ENCODE measurements around the gene OR4X1. TPM values are rescaled to one million over a fixed set of nuclear protein-coding genes. Genes with fewer than 3 reads are reported as not detected.
"Not testable (repeated sequence)": the region's sequence is repeated elsewhere in the genome, so short reads cannot be mapped to it uniquely, and the experiment has no call there.

The OR4X1 gene
- not detected in 2 replicates for total RNA-seq (2012; rRNA removed)

- no peaks in the 10 kb centered on the region for H3K27me3 ChIP-seq (ENCODE audit: control insufficient read depth, insufficient read depth, low read length)
- no peaks in the 10 kb centered on the region for H3K36me3 ChIP-seq (ENCODE audit: insufficient read depth, low read length)
- H3K4me1 ChIP-seq (ENCODE audit: control insufficient read depth, insufficient read depth, low read length) = no peaks in the 10 kb centered on the region
- H3K4me3 ChIP-seq (ENCODE audit: low read length) = no peak within 1 kb of the TSS
- H3K4me2 ChIP-seq (ENCODE audit: low read length) = no peak within 1 kb of the TSS
- no peaks in the 10 kb centered on the region for H3K9me3 ChIP-seq (replicated peaks; ENCODE audit: low read length)
- H3K9ac ChIP-seq (ENCODE audit: low read depth, low read length) = no peak within 1 kb of the TSS
Observed at GRCh38 chr11:48263423-48263911, at the start of gene OR4X1. Gene OR4X1 (plus strand): TSS chr11:48263861. CDS start chr11:48263861, 0 bp downstream.

GRCh38 chr11:48216510-48216909 is 47.2 kb upstream of the OR4X1 start, which contains the start of gene OR4B1:
Gene OR4B1 (plus strand): TSS chr11:48216810. CDS start chr11:48216810, 0 bp downstream.
- H3K27me3 ChIP-seq (ENCODE audit: control insufficient read depth, insufficient read depth, low read length) = peaks cover 4% of the 10 kb centered on the region
- H3K36me3 ChIP-seq (ENCODE audit: insufficient read depth, low read length) = no peaks in the 10 kb centered on the region
- no peak within 1 kb of the TSS for H3K4me3 ChIP-seq (ENCODE audit: low read length)
- no peak within 1 kb of the TSS for H3K9ac ChIP-seq (ENCODE audit: low read depth, low read length)
- no peaks in the 10 kb centered on the region for H3K9me3 ChIP-seq (replicated peaks; ENCODE audit: low read length)
- no peaks in the 10 kb centered on the region for H3K4me1 ChIP-seq (ENCODE audit: control insufficient read depth, insufficient read depth, low read length)
- no peak within 1 kb of the TSS for H3K4me2 ChIP-seq (ENCODE audit: low read length)

GRCh38 chr11:48228761-48229160 is 34.9 kb upstream of the OR4X1 start:
- Histone ChIP-seq H3K9ac (ENCODE audit: low read depth, low read length) (no peak overlapping the region), H3K9me3 (replicated peaks; ENCODE audit: low read length) (no peaks in the 10 kb centered on the region), H3K36me3 (ENCODE audit: insufficient read depth, low read length) (no peaks in the 10 kb centered on the region), H3K4me2 (ENCODE audit: low read length) (no peak overlapping the region), H3K27me3 (ENCODE audit: control insufficient read depth, insufficient read depth, low read length) (no peaks in the 10 kb centered on the region), H3K4me3 (ENCODE audit: low read length) (no peak overlapping the region), H3K4me1 (ENCODE audit: control insufficient read depth, insufficient read depth, low read length) (no peaks in the 10 kb centered on the region)

GRCh38 chr11:48230057-48230456 is 33.6 kb upstream of the OR4X1 start:
- H3K9me3 ChIP-seq (replicated peaks; ENCODE audit: low read length); H3K9ac ChIP-seq (ENCODE audit: low read depth, low read length); H3K36me3 ChIP-seq (ENCODE audit: insufficient read depth, low read length); H3K4me1 ChIP-seq (ENCODE audit: control insufficient read depth, insufficient read depth, low read length); H3K27me3 ChIP-seq (ENCODE audit: control insufficient read depth, insufficient read depth, low read length); H3K4me2 ChIP-seq (ENCODE audit: low read length); H3K4me3 ChIP-seq (ENCODE audit: low read length): not testable (repeated sequence)

- Histone ChIP-seq H3K27me3 (ENCODE audit: control insufficient read depth, insufficient read depth, low read length) (no peaks in the 10 kb centered on the region), H3K9me3 (replicated peaks; ENCODE audit: low read length) (no peaks in the 10 kb centered on the region), H3K4me2 (ENCODE audit: low read length) (no peak overlapping the region), H3K4me1 (ENCODE audit: control insufficient read depth, insufficient read depth, low read length) (no peaks in the 10 kb centered on the region), H3K36me3 (ENCODE audit: insufficient read depth, low read length) (no peaks in the 10 kb centered on the region), H3K4me3 (ENCODE audit: low read length) (no peak overlapping the region), H3K9ac (ENCODE audit: low read depth, low read length) (no peak overlapping the region)
Observed at GRCh38 chr11:48237727-48238126, 25.9 kb upstream of the OR4X1 start.

GRCh38 chr11:48242501-48242900 is 21.2 kb upstream of the OR4X1 start:
- H3K4me3 ChIP-seq (ENCODE audit: low read length) = no peak overlapping the region
- H3K4me1 ChIP-seq (ENCODE audit: control insufficient read depth, insufficient read depth, low read length) = no peaks in the 10 kb centered on the region
- H3K9ac ChIP-seq (ENCODE audit: low read depth, low read length) = no peak overlapping the region
- H3K36me3 ChIP-seq (ENCODE audit: insufficient read depth, low read length) = no peaks in the 10 kb centered on the region
- H3K9me3 ChIP-seq (replicated peaks; ENCODE audit: low read length) = no peaks in the 10 kb centered on the region
- no peaks in the 10 kb centered on the region for H3K27me3 ChIP-seq (ENCODE audit: control insufficient read depth, insufficient read depth, low read length)
- H3K4me2 ChIP-seq (ENCODE audit: low read length) = no peak overlapping the region

- Histone ChIP-seq H3K36me3 (ENCODE audit: insufficient read depth, low read length) (no peaks in the 10 kb centered on the region), H3K9ac (ENCODE audit: low read depth, low read length) (no peak within 1 kb of the TSS), H3K27me3 (ENCODE audit: control insufficient read depth, insufficient read depth, low read length) (no peaks in the 10 kb centered on the region), H3K9me3 (replicated peaks; ENCODE audit: low read length) (no peaks in the 10 kb centered on the region), H3K4me1 (ENCODE audit: control insufficient read depth, insufficient read depth, low read length) (no peaks in the 10 kb centered on the region), H3K4me3 (ENCODE audit: low read length) (no peak within 1 kb of the TSS), H3K4me2 (ENCODE audit: low read length) (no peak within 1 kb of the TSS)
Observed at GRCh38 chr11:48244804-48245203, 18.9 kb upstream of the OR4X1 start, which contains the start of gene OR4X2. Gene OR4X2 (plus strand): TSS chr11:48245104. CDS start chr11:48245104, 0 bp downstream.

- Histone ChIP-seq H3K4me1 (ENCODE audit: control insufficient read depth, insufficient read depth, low read length) (no peaks in the 10 kb centered on the region), H3K9ac (ENCODE audit: low read depth, low read length) (no peak overlapping the region), H3K4me2 (ENCODE audit: low read length) (no peak overlapping the region), H3K27me3 (ENCODE audit: control insufficient read depth, insufficient read depth, low read length) (no peaks in the 10 kb centered on the region), H3K4me3 (ENCODE audit: low read length) (no peak overlapping the region), H3K36me3 (ENCODE audit: insufficient read depth, low read length) (no peaks in the 10 kb centered on the region), H3K9me3 (replicated peaks; ENCODE audit: low read length) (no peaks in the 10 kb centered on the region)
Observed at GRCh38 chr11:48248902-48249301, 14.8 kb upstream of the OR4X1 start.

- Histone ChIP-seq H3K9me3 (replicated peaks; ENCODE audit: low read length) (no peaks in the 10 kb centered on the region), H3K27me3 (ENCODE audit: control insufficient read depth, insufficient read depth, low read length) (no peaks in the 10 kb centered on the region), H3K4me2 (ENCODE audit: low read length) (no peak overlapping the region), H3K4me1 (ENCODE audit: control insufficient read depth, insufficient read depth, low read length) (no peaks in the 10 kb centered on the region), H3K4me3 (ENCODE audit: low read length) (no peak overlapping the region), H3K9ac (ENCODE audit: low read depth, low read length) (no peak overlapping the region), H3K36me3 (ENCODE audit: insufficient read depth, low read length) (no peaks in the 10 kb centered on the region)
Observed at GRCh38 chr11:48261600-48261999, 2.1 kb upstream of the OR4X1 start.

GRCh38 chr11:48270621-48271020 is 7.0 kb downstream of the OR4X1 start:
- no peaks in the 10 kb centered on the region for H3K36me3 ChIP-seq (ENCODE audit: insufficient read depth, low read length)
- H3K4me1 ChIP-seq (ENCODE audit: control insufficient read depth, insufficient read depth, low read length) = no peaks in the 10 kb centered on the region
- no peaks in the 10 kb centered on the region for H3K27me3 ChIP-seq (ENCODE audit: control insufficient read depth, insufficient read depth, low read length)
- H3K4me2 ChIP-seq (ENCODE audit: low read length) = no peak overlapping the region
- no peak overlapping the region for H3K9ac ChIP-seq (ENCODE audit: low read depth, low read length)
- no peak overlapping the region for H3K4me3 ChIP-seq (ENCODE audit: low read length)
- H3K9me3 ChIP-seq (replicated peaks; ENCODE audit: low read length) = no peaks in the 10 kb centered on the region

GRCh38 chr11:48272606-48273005 is 8.9 kb downstream of the OR4X1 start:
- Histone ChIP-seq H3K27me3 (ENCODE audit: control insufficient read depth, insufficient read depth, low read length) (no peaks in the 10 kb centered on the region), H3K4me3 (ENCODE audit: low read length) (no peak overlapping the region), H3K4me2 (ENCODE audit: low read length) (no peak overlapping the region), H3K9ac (ENCODE audit: low read depth, low read length) (no peak overlapping the region), H3K36me3 (ENCODE audit: insufficient read depth, low read length) (no peaks in the 10 kb centered on the region), H3K4me1 (ENCODE audit: control insufficient read depth, insufficient read depth, low read length) (no peaks in the 10 kb centered on the region), H3K9me3 (replicated peaks; ENCODE audit: low read length) (no peaks in the 10 kb centered on the region)

- H3K4me1 ChIP-seq (ENCODE audit: control insufficient read depth, insufficient read depth, low read length) = no peaks in the 10 kb centered on the region
- no peaks in the 10 kb centered on the region for H3K36me3 ChIP-seq (ENCODE audit: insufficient read depth, low read length)
- H3K9ac ChIP-seq (ENCODE audit: low read depth, low read length) = no peak within 1 kb of the TSS
- no peak within 1 kb of the TSS for H3K4me2 ChIP-seq (ENCODE audit: low read length)
- no peaks in the 10 kb centered on the region for H3K9me3 ChIP-seq (replicated peaks; ENCODE audit: low read length)
- H3K27me3 ChIP-seq (ENCODE audit: control insufficient read depth, insufficient read depth, low read length) = no peaks in the 10 kb centered on the region
- no peak within 1 kb of the TSS for H3K4me3 ChIP-seq (ENCODE audit: low read length)
Observed at GRCh38 chr11:48305923-48306322, 42.3 kb downstream of the OR4X1 start, which contains the start of gene OR4S1. Gene OR4S1 (plus strand): TSS chr11:48306223. CDS start chr11:48306223, 0 bp downstream.
